GM10847 (cell line): ENCODE data around the gene CDH5.

Experiments used
- POLR2A ChIP-seq: IDR thresholded peaks from 2 replicates; pipeline ENCODE4 v1.6.1; 2011; ENCODE audit not compliant: insufficient read length; ENCODE audit errors: extremely low read depth

CDH5 gene

DNA sequence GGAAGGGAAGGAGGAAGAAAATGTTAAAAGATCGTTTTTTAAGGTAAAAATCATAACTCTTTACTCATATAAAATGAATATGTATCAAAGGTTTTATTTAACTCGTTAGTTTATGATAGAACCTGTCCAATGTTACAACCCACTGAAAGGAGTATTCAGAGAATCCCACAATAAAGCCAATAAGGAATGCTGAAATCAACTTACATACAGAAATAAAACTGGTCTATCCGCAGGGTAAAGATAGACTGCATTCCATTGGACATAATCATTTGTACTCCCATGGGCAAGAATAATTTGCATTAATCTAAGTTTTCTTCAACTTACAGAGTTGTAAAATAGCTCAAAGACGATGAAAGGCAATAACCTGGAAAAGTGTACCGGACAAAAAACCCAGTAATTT lies 42.7 kb downstream of the CDH5 start:
- TF ChIP-seq POLR2A = no peak

DNA sequence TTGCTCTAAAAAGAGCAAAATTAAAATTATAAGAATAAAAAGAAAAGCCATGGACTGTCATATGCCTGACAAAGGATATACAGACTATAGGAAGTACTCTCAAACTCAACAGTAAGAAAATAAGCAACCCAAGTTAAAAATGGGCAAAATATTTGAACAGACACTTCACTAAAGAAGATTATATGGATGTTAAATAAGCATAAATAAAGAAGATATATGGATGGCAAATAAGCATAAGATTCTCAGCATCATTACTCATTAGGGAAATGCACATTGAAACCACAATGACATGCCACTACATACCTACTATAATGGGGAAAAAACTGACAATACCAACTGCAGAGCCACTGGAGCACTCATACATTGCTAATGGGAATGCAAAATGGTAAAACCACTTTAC lies 45.7 kb downstream of the CDH5 start:
- no peak for TF ChIP-seq POLR2A

DNA sequence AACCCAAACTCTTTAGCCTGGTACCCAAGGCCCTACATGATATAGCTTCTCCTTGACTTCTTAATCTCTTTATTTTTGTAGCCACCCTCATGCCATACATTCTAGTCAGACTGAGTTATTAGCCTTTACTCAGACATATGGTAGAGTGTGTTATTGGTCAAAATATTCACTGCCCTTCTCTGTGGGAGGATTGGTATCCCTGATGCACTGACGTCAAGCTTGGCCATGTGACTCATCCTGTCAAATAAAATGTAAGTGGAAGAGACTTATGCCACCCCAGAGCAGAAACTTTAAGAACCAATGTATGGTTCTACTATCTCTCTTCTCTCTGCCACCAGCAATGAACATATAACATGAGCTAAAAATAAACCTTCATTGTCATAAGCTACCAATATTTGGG lies 48.4 kb downstream of the CDH5 start:
- TF ChIP-seq POLR2A = no peak

DNA sequence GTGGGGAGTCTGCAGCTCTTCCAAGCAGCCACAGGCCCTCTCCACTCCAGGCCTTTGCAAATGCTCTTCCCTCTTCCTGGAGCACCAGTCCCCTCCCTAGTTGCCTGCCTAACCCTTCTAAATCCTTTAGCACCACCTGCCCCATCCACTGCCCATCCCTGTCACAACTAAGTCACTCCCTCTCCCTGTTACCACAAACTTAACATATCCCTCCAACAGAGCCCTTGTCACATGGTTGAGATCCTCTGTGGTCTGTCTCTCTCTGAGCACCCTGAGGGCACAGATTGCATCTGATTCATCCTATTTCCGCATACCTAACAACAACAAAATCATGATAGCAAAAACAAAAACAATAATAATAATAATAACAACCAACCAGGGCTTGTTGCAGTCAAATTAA lies 49.6 kb downstream of the CDH5 start:
- TF ChIP-seq POLR2A = no peak

DNA sequence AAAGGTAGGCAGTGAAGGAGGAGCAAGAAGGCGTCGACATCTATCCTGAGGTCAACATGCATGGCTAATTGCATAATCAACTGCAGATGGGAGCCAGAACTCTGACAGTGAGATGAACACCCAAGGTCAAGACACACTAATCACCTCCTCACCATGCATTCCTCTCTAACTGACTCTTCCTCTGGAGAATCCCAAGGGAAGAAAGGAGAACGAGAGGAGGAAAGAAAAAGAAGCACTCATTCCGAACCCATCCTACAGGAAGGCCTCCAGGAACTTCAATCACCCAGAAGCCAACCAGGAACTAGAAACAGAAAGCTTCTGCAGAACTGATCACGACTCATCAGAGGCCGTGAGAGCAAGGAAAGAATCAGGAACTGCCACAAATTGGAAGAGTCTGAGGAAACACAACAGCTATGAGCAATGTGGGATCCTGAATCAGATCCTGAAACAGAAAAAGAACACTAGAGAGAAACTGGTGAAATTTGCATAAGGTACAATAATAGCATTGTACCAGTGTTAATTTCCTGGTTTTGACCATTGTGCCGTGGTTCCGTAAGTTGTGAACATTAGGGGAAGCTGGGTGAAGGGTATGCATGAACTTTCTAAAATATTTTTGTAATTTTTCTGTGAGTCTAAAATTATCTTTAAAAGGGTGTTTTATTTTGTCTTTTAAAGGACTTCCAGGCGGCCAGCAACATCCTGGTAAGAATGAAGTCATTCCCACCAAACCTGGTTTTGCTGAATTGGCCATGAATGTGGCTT lies 50.6 kb downstream of the CDH5 start:
- no peak for TF ChIP-seq POLR2A

DNA sequence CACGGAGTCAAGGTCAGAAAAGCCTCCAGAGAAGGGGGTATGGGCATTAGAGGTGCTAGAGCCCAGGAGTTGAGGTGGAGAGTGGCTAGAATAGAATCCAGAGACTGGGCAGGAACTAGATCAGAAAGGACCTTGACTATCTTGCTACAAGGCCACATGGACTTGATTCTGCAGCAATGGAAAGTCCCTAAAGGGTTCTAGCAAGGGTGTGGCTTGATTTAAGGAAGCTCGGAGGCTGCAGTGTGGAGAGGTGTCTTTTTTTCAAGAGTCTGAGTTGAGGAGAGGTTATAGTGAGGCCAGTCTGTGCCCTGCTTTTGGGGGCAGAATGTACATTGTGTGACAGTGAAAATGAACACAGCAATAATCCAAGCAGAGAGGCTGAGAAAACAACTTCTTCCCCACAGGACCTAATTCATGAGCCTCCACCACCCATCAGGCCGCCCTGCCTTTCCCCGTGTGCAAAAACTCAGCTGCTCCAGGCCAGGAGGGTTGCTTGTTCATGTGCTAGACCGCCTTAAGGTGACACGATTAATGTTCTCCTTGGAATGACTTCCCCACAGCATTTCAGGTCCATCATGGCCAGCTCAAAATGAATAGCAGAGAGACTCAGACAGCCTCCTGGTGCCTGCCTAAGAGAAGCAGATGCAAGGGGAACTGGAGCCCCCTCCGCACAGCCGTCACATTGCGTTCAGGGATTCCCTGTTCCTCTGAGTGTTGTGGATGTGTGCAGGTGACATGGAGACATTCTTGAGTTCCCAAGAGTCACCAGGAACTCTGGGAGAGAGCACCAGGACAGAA lies 51.9 kb downstream of the CDH5 start:
- no peak for TF ChIP-seq POLR2A

DNA sequence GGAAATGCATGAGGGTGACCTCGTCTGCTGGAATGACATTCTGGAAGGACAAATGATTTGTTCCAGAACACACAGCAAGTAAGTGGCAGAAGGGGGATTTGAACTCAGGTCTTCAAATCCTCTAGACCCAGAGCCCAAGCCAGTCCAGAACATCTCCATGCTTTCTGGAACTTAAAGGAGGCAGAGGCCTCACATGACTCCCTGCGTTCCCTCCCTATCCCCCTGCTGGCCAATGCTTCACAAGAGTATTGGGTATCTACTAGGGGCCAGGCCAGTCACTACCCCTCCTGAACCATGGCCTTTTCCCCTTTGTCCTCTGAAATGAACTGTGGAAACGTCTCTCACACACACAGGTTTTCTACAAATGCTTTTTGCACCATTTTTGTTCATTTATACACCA lies 53.0 kb downstream of the CDH5 start:
- no peak for TF ChIP-seq POLR2A

DNA sequence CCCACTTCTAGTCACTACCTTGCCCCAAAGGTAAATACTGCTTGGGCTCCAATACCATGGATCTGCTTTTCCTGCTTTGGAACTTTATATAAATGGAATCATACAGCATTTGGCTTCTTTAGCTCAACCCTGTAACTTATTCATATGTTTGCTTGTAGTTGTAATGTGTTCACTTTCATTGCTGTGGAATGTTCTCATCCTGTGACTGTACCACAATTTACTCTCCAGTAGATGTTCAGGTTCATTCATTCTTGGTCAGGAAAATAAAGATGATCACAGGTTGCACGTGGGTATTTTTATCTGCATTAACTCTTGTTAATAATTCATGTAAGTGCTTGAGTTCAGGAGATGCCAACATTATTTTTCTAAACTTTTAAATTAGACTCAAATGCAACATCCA lies 53.9 kb downstream of the CDH5 start:
- no peak for TF ChIP-seq POLR2A

DNA sequence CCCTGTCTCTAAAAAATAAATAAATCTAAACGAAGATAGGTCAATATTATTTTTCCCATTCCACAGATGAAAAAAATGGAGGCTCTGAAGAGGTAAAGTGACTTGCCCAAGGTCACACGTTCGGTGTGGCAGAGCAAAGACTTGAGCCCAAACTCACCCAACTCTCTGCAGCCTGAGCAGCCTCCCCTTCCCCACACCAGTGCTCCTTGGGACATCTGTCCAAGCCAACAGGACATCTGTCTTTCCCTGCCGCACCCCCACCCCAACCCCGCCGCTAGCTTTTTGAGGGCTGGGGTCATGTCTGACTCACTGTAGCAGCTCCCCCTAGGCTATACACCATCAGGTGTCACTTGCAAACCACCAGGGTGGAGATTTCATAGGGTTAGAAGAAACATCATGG lies 55.4 kb downstream of the CDH5 start:
- TF ChIP-seq POLR2A = no peak

DNA sequence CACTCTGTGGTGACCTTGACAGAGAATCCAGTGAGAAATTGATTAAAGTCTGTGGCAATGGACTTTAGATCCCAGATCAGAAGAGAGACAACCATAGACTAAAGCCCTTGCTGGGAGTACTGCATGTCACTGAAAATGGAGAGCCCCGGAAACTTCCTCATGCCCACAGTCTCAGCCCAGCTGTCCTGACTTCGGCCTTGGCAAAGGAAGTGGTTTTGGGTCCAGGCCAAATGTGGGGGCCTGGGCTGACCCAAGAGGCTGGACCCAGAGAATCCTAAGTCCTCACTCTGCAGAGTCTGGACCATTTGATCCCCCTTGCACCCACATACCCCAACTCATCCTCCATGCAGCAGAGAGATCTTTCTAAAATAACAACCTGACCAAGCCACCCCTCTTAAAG lies 55.9 kb downstream of the CDH5 start:
- no peak for TF ChIP-seq POLR2A

DNA sequence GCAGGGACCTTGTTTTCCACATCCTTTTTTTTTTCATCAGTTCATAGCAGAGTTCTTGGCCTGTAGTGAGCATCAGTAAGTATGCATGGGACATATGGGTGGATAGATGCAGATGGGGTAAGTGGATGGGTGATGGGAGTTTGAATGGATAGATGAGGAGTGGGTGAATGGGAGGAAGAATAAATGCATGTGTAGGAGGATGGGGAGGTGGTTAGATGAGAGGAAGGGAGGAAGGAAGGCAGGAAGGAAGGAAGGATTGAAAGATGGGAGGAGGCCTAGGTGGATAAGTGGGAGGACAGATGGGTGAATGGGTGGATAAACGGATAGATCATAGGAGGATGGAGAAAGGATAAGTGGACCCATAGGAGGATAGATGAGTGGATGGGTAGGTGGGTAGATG lies 56.7 kb downstream of the CDH5 start:
- TF ChIP-seq POLR2A = no peak

DNA sequence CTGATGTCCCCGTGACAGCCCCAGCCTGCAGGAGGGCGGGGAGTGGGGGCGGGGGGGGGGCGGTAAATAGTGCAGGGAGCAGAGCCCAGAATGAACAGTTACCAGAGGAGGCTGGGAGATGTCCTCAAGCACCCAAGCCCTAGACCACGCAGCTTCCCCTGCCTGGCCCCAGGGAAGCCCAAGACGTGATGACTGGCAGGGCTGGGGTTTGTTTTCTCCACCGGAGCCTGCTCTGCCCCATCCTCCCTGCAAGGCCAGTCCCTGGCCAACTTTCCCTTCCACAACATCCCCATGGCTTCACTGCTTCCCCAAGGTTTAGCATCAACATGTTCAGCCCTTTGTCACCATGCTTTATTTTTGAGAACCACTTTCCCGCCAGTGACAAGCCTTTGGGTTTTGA lies 59.2 kb downstream of the CDH5 start:
- no peak for TF ChIP-seq POLR2A

DNA sequence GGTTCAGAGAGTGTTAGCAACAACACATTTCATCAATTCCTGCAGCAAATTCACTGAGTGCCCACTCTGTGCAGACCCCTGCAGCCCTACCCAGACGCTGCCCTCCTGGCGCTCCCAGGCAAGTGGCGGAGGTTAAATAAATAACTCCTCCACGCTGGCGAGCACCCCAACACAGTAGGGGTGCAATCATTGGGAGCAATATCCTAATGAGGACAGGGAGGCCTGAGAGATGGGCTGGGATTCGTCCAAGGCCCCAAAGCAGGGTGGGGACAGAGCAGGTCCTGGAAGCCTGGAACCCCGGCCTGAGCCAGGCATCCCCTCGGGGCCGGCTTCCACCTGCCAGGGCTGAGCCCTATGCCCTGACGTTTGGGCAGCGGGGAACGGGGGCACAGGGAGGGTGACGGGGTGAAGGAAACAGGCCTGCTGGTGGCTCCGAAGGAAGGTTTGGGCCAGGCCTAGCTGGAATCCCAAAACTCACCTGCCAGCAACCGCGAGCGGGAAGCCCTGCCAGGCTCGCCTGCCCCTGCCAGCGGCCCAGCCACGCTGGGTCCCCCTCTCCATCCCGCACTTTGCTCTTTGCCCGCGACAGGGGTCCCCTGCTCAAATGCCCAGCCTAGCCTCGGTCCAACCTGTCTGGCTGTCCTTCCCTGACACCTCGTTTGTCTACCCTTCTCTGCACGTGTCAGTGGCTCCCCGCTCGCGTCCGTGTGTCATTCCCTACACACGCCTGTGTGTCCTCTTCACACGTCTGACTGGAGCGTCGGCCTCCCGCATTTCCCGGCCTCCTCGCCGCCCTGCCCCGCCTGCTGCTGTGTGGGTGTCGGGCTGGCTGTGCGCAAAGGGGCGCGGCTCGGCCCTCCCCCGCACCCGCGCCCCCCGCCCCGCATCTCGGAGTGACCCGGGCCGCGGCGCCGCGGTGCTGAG lies 59.9 kb downstream of the CDH5 start:
- no peak for TF ChIP-seq POLR2A

DNA sequence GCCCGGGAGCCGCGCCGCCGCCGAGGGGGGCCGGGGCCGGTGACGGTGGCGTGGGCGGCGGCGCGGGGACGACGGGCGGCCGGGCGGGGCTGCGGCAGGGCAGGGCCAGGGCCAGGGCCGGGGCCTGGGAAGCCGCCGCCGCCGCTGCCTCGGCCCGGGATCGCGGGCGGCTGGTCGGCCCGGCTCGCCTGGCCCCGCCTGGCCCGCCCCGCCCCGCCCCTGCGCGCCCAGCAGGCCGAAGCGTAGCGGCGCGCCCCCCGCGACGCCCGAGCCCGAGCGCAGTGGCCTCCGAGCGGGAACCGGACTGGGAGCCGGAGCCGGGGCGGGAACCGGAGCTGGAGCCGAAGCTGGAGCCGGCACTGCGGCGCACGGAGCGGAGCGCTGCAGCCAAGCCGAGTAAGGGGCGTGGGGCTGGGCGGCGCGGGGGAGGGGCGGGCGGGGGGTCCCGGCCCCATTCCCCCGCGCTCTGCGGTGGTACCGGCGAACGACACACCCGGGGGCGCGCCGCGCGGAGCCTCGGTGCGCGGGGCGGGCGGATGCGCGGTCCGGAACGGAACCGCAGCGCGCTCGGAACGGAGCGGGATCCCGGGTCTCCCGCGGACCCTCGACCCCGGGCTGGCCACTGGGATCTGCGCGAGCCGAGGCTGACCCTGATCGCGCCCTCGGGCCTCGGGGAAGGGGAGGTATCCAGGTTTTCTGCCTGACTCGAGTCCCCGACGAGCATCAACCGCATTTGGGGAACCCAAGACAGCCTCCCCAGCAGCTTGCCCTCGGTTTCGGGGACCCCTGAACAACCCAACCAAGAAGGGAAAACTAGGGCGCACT lies 60.8 kb downstream of the CDH5 start, which contains the start of gene BEAN1:
Gene BEAN1, plus strand, starts transcription at position 260 of the 825 bp plus-strand sequence. CDS start 10,382 bp downstream, outside the sequence.
- no peak for TF ChIP-seq POLR2A

DNA sequence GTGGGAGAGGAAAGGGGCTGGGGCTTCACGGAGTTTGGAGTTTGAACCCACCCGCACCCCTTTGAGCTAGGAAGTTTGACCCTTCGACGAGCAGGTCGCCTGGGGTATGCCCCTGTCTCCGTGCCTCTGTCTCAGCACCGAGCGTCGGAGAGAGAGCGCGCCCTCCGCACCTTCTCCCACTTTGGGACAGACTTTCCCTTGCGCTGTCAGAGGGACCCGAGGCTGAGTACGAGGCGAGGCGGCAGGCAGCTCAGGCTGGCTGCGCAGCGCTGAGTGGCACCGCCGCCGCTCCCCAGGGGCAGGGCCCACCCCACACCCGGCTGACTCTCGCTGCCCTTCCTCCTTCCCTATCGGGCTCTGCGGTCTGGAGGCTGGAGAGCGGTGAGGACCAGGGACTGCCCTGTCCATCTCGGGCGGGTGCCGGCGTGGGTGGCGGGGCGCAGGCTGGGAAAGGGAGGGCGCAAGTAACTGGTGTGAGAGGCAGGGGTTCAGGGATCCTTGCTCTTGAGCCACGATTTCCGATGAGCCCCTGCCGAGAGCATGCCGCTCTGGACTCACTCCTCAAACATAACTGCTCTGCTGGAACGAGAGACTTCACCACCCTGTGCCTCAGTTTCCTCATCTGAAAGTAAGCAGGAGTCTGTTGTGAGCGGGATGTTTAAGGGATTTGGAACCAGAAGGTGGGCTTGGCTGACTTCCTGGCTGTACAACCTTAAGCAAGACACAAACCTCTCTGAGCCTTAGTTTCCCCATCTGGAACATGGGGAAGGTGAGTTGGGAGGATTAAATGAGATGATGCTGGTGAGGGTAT lies 61.6 kb downstream of the CDH5 start:
- no peak for TF ChIP-seq POLR2A
